Panc1 (cell line): ENCODE measurements around the gene SYTL3. TPM values are rescaled to one million over a fixed set of nuclear protein-coding genes. Genes with fewer than 3 reads are reported as not detected.

ENCODE experiments used
- ATAC-seq: fragments of 200-7000 bp; cut with Tn5 transposase; 2 replicates; pipeline ENCODE4 v1.9.1; 2020; ENCODE audit warnings: mild to moderate bottlenecking, moderate library complexity
- BruUV-seq: library from RNA; stranded (reverse); fragments of 400-500 nt; replicated peaks from 2 replicates; lab custom pipeline; 2021; lab: Mats Ljungman, UMichigan
- CTCF ChIA-PET: fragments of 300-600 bp; sonication (Branson Sonifier 250); formaldehyde crosslinking; loops from one replicate; lab custom pipeline; 2022; ENCODE audit warnings: antibody characterized with exemption; lab: Charles Lee
- POLR2A ChIA-PET: fragments of 300-600 bp; sonication (Branson Sonifier 250); formaldehyde crosslinking; loops from one replicate; lab custom pipeline; 2022; ENCODE audit warnings: antibody characterized with exemption; lab: Charles Lee
- DNase-seq: peaks from one replicate; pipeline ENCODE4 v3.0.0-alpha.2; 2010; ENCODE audit warnings: low read depth, low spot score
- H3K27ac ChIP-seq: 2 replicates; pipeline ENCODE4 v1.5.1; 2011; ENCODE audit warnings: mild to moderate bottlenecking, low read length, inconsistent platforms
- H3K27me3 ChIP-seq: fragments of 200-500 bp; sonication (Bioruptor generic); 2 replicates; pipeline ENCODE4 v1.6.0; 2014; ENCODE audit warnings: low read length, inconsistent platforms; ENCODE audit not compliant: control insufficient read depth, insufficient read depth
- H3K36me3 ChIP-seq: fragments of 200-500 bp; sonication (Bioruptor generic); 2 replicates; pipeline ENCODE4 v1.5.1; 2014; ENCODE audit warnings: inconsistent platforms, mild to moderate bottlenecking, low read length, moderate library complexity; ENCODE audit not compliant: control insufficient read depth, insufficient read depth
- H3K4me1 ChIP-seq: 2 replicates; pipeline ENCODE4 v1.5.1; 2011; ENCODE audit warnings: inconsistent platforms, mild to moderate bottlenecking, low read length, moderate library complexity; ENCODE audit not compliant: control insufficient read depth, insufficient read depth
- H3K4me3 ChIP-seq, 2 experiments: 2 replicates each; pipeline ENCODE4 v1.5.1; 2011 to 2012; ENCODE audit warnings: low read depth in 2 of 2, low read length in 2 of 2, mild to moderate bottlenecking in 2 of 2, inconsistent platforms in 1 of 2, moderate library complexity in 1 of 2
- H3K9me3 ChIP-seq: fragments of 200-500 bp; sonication (Bioruptor generic); 2 replicates; pipeline ENCODE4 v1.5.1; 2014; ENCODE audit warnings: low read depth, mild to moderate bottlenecking, inconsistent platforms, low read length, moderate library complexity; ENCODE audit not compliant: control insufficient read depth, insufficient read depth
- CTCF ChIP-seq: fragments of 450-650 bp; IDR thresholded peaks from 2 replicates; pipeline ENCODE4 v1.5.1; 2017; ENCODE audit warnings: mild to moderate bottlenecking
- POLR2AphosphoS5 ChIP-seq: IDR thresholded peaks from 2 replicates; pipeline ENCODE4 v1.6.1; 2012; ENCODE audit warnings: mild to moderate bottlenecking, low read depth, low read length, moderate library complexity
- REST ChIP-seq, 2 experiments: IDR thresholded peaks; 2 replicates each; pipeline ENCODE4 v1.6.1; 2011 to 2012; ENCODE audit warnings: low read depth in 2 of 2, control low read depth in 1 of 2, low read length in 1 of 2, mild to moderate bottlenecking in 1 of 2, moderate library complexity in 1 of 2; ENCODE audit not compliant: insufficient read depth in 1 of 2
- SIN3A ChIP-seq: IDR thresholded peaks from 2 replicates; pipeline ENCODE4 v1.6.1; 2012; ENCODE audit warnings: low read depth, mild to moderate bottlenecking, low read length, moderate library complexity, borderline replicate concordance; ENCODE audit not compliant: insufficient read depth
- TCF7L2 ChIP-seq: IDR thresholded peaks from 2 replicates; pipeline ENCODE4 v1.6.1; 2011; ENCODE audit warnings: mild to moderate bottlenecking, low read depth, low read length, inconsistent platforms
- in situ Hi-C: cut with HindIII; loops from 2 replicates; pipeline ENCODE4 v1.10.0; 2016; ENCODE audit warnings: low sequenced_read_pairs, low pct_unique_long_range_greater_than_20kb
- intact Hi-C: fragments of 100-400 bp; cut with micrococcal nuclease; formaldehyde crosslinking; loops from one replicate; pipeline ENCODE4 v1.10.0; 2022; ENCODE audit not compliant: unreplicated experiment
- total RNA-seq: library from RNA; stranded (reverse); gene quantifications from one replicate; pipeline ENCODE4 v1.2.1, GENCODE V29; 2021; ENCODE audit not compliant: unreplicated experiment

The SYTL3 gene
- total RNA-seq, 1 experiment from 2014 or later = 1.4 TPM

GRCh38 chr6:158783167-158783450 lies 133.3 kb downstream of the SYTL3 start:
- Histone ChIP-seq H3K36me3 (peaks cover 53% of the 10 kb centered on the region), H3K4me1 (no peaks in the 10 kb centered on the region), H3K4me3 (no peak overlapping the region), H3K9me3 (no peaks in the 10 kb centered on the region), H3K27me3 (no peaks in the 10 kb centered on the region), H3K27ac (no peak overlapping the region)
- no peak for DNase-seq
- intact Hi-C loops = no loop called here
- ChIA-PET POLR2A (no interaction called here), CTCF (no interaction called here)
- BruUV-seq = no TSS peak
- TF ChIP-seq REST (IDR thresholded peaks at IDR 0.05; ENCODE audit: insufficient read depth in 1 of 2, low read depth in 2 of 2, low read length in 1 of 2) (no peak), TCF7L2 (no peak), SIN3A (no peak), CTCF (no peak), POLR2AphosphoS5 (no peak)
- in situ Hi-C loops = no loop called here
- ATAC-seq = no peak

- DNase-seq (no peak), ATAC-seq (no peak)
- H3K27me3 ChIP-seq = no peaks in the 10 kb centered on the region
- H3K27ac ChIP-seq = no peak overlapping the region
- TF ChIP-seq SIN3A = no peak
- TF ChIP-seq POLR2AphosphoS5 = no peak
- no peak for TF ChIP-seq REST (IDR thresholded peaks at IDR 0.05; ENCODE audit: insufficient read depth in 1 of 2, low read depth in 2 of 2, low read length in 1 of 2)
- no peak for TF ChIP-seq TCF7L2
- TF ChIP-seq CTCF = no peak
- H3K4me1 ChIP-seq = no peaks in the 10 kb centered on the region
- in situ Hi-C loops = no loop called here
- intact Hi-C loops = no loop called here
- ChIA-PET CTCF (no interaction called here), POLR2A (no interaction called here)
- BruUV-seq = no TSS peak
- peaks cover 51% of the 10 kb centered on the region for H3K36me3 ChIP-seq
- H3K9me3 ChIP-seq = no peaks in the 10 kb centered on the region
- no peak overlapping the region for H3K4me3 ChIP-seq
These were observed 134.0 kb downstream of the SYTL3 start for GRCh38 chr6:158783851-158784250.
